AG10803 (cell line): ENCODE data around the gene DLX3.
"Not testable (repeated sequence)": the region's sequence is repeated elsewhere in the genome, so short reads cannot be mapped to it uniquely, and the experiment has no call there.

Experiments used
- DNase-seq: peaks from one replicate; pipeline ENCODE4 v3.0.0; 2010; ENCODE audit warnings: low read depth
- H3K4me3 ChIP-seq: 2 replicates; pipeline ENCODE4 v1.5.1; 2011; ENCODE audit warnings: mild to moderate bottlenecking, low read length, control low read depth
- TF ChIP-seq, protein P1 (sequence below): conservative IDR thresholded peaks from 2 replicates; pipeline ENCODE4 v1.5.1; 2011; ENCODE audit warnings: mild to moderate bottlenecking, low read length, control low read depth, inconsistent platforms

DLX3 gene

DNA sequence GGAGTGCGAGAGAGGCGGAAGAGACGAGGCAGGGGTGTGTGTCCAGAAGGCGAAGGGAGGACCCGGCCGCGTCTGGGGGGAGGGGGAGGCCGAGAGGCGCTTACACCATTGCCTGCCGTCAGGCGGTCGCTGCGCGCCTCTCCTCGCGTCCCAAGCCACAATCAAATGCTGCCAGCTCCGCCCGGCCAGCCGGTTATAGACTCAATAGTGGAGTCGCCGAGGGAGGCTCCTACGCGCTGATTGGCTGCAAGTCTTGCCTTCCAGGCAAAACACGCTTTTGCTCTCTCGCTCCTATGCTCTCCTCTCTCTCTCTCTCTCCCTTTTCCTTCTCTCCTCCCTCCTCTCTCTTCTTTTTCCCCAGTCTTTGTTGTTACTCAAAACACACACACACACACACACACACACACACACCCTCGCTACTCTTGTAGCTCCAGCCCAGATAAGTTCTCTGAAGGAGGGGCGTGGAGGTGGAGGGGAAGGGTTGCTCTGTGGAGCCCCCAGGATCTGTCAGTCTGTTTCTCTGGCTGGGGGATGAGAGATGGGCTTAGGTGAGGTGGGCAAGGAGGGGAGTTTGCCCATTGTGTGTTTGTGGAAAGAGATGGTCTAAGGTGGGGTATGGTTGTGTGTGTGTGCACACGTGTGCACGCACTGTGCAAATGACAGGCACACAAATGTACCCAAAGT is at the start of gene DLX3:
Gene DLX3 (minus strand): TSS at position 170 of the 684 bp plus-strand sequence. CDS start 226 bp downstream, outside the sequence.
- H3K4me3 ChIP-seq: peak within 1 kb of the TSS; percentile 30
- DNase-seq: peak; percentile 63
- TF ChIP-seq, protein P1, sequence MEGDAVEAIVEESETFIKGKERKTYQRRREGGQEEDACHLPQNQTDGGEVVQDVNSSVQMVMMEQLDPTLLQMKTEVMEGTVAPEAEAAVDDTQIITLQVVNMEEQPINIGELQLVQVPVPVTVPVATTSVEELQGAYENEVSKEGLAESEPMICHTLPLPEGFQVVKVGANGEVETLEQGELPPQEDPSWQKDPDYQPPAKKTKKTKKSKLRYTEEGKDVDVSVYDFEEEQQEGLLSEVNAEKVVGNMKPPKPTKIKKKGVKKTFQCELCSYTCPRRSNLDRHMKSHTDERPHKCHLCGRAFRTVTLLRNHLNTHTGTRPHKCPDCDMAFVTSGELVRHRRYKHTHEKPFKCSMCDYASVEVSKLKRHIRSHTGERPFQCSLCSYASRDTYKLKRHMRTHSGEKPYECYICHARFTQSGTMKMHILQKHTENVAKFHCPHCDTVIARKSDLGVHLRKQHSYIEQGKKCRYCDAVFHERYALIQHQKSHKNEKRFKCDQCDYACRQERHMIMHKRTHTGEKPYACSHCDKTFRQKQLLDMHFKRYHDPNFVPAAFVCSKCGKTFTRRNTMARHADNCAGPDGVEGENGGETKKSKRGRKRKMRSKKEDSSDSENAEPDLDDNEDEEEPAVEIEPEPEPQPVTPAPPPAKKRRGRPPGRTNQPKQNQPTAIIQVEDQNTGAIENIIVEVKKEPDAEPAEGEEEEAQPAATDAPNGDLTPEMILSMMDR: no peak

DNA sequence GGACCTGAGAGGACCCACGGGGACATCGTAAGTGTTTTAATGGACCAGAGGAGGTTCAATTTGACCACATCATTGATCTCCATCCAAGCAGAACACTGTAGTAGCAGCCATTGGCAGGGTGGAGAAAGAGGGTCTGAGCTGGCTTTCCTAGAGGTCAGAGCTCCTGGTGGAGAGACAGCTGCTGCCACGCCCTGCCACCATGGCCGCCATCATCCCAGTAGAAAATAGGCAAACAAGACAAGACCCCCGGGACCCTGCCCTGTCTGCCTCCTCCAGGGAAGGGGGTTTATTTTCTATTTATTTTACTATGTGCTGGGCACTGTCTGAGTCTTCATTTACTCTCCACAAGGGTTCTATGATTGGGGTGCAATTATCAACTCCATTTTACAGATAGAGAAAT is 49.5 kb upstream of the DLX3 start:
- TF ChIP-seq, protein P1: no peak
- DNase-seq: no peak
- H3K4me3 ChIP-seq: no peak overlapping the region

- no peak for DNase-seq
These were observed 48.5 kb upstream of the DLX3 start for GRCh38 chr17:50043290-50044148.

DNA sequence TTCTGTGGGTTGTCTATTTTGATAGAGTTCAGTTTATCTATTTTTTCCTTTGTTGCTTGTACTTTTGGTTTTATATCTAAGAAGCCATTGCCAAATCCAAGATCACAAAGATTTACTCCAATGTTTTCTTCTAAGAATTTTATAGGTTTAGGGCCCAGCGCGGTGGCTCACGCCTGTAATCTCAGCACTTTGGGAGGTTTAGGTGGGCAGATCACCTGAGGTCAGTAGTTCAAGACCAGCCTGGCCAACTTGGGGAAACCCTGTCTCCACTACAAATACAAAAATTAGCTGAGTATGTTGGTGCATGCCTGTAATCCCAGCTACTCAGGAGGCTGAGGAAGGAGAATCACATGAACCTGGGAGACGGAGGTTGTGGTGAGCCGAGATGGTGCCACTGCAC is 47.2 kb upstream of the DLX3 start:
- DNase-seq: no peak
- no peak overlapping the region for H3K4me3 ChIP-seq
- TF ChIP-seq, protein P1: no peak

More at GRCh38 chr17:50043290-50044148, 48.5 kb upstream of the DLX3 start:
- TF ChIP-seq, protein P1: no peak
- H3K4me3 ChIP-seq: no peak overlapping the region

DNA sequence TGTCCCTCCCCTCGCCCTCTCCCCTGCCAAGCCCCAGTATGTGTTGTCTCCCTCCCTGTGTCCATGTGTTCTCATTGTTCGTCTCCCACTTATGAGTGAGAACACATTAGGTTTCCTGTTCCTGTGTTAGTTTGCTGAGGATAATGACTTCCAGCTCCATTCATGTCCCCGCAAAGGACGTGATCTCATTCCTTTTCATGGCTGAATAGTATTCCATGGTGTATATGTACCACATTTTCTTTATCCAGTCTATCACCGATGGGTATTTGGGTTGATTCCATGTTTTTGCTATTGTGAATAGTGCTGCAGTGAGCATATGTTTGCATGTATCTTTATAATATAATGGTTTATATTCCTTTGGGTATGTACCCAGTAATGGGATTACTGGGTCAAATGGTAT is 45.5 kb upstream of the DLX3 start:
- not testable (repeated sequence) for H3K4me3 ChIP-seq, DNase-seq

DNA sequence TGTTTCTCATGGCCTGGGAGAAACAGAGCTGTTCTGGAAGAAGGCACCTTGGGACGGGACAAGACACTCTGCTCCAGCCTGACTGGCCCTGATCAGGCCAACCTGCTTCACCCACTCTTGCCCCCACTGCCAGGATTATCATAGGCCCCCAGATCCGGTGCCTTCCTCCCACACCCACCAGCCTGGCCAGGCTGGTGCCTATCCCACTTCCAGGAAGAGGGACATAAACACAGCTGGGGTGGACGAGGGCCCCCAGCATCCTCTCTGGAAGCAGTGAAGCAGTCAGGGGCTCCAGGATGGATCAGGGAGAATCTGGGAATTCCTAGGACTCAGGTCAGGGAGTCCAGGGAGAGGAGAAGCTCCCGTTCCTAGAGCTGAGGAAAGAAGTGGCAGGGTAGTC is 44.0 kb upstream of the DLX3 start:
- TF ChIP-seq, protein P1: no peak

GRCh38 chr17:50037321-50038107 is 42.5 kb upstream of the DLX3 start:
- TF ChIP-seq, protein P1: no peak
- no peak overlapping the region for H3K4me3 ChIP-seq
- peak; percentile 68 for DNase-seq

More for the DNA sequence above, 44.0 kb upstream of the DLX3 start:
- no peak for DNase-seq
- no peak overlapping the region for H3K4me3 ChIP-seq
